ENCODE measurements around the gene HES5. TPM values are rescaled to one million over a fixed set of nuclear protein-coding genes. Genes with fewer than 3 reads are reported as not detected.

The HES5 gene
- total and polyA plus RNA-seq, 2 of the 13 experiments (the other 11 are each of a cell fraction or from before 2014, with no cell fraction given), result not detected

DNA sequence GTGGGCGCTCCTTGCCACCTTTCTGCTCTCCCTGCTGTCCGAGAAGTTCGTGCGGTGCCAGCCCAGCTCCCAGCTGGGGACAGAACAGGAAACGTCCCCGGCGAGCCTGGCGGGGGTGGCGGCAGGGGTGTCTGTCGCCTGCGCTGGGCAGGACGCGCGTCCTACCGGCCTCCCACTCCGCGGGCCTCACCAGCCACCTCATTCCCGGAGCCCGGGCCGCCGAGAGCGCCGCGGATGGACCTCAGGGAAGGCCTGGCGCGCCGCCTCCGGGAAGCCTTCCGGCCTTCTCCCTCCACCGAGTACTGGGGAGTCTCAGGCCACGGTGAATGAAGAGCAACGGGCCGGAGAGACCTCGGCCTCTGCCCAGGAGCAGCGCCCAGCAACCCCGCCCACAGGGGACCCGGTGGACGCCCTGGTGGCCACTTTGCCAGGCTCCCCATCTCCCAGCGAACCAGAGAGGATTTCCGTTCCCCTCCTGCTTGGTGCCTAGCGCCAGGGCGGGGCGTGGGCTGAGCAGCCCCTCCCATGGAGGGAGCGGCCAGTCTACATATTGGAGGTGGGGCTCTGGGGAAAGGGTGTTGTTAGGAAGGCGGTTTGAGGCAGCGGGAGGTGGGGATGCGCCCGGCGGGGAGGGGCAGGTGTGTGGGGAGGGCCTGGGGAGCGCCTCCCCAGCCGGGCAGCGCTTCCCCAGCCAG is 16.6 kb upstream of the HES5 start (continued):
- TF ChIP-seq RBM39 (IDR thresholded peaks at IDR 0.05; ENCODE audit: low read depth, low read length, poor library complexity, severe bottlenecking) (peak; percentile 30), SYNCRIP (IDR thresholded peaks at IDR 0.05; ENCODE audit: insufficient read depth, low read depth, low read length) (no peak), TMF1 (CRISPR knock-in tag; IDR thresholded peaks at IDR 0.05; ENCODE audit: low read depth) (no peak), ZNF709 (CRISPR knock-in tag; IDR thresholded peaks at IDR 0.05) (peak; percentile 86), HNRNPL (IDR thresholded peaks at IDR 0.05; ENCODE audit: low read depth, low read length) (no peak), ZNF782 (CRISPR knock-in tag; IDR thresholded peaks at IDR 0.05; ENCODE audit: borderline replicate concordance) (no peak)
- TF ChIP-seq, protein P1, sequence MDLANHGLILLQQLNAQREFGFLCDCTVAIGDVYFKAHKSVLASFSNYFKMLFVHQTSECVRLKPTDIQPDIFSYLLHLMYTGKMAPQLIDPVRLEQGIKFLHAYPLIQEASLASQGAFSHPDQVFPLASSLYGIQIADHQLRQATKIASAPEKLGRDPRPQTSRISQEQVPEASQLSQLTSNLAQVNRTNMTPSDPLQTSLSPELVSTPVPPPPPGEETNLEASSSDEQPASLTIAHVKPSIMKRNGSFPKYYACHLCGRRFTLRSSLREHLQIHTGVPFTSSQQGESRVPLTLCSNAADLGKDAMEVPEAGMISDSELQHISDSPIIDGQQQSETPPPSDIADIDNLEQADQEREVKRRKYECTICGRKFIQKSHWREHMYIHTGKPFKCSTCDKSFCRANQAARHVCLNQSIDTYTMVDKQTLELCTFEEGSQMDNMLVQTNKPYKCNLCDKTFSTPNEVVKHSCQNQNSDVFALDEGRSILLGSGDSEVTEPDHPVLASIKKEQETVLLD (CRISPR knock-in tag; IDR thresholded peaks at IDR 0.05; ENCODE audit: low read depth), result peak; percentile 49; the same call in 1 of the 2 replicates
- TF ChIP-seq, protein P2, sequence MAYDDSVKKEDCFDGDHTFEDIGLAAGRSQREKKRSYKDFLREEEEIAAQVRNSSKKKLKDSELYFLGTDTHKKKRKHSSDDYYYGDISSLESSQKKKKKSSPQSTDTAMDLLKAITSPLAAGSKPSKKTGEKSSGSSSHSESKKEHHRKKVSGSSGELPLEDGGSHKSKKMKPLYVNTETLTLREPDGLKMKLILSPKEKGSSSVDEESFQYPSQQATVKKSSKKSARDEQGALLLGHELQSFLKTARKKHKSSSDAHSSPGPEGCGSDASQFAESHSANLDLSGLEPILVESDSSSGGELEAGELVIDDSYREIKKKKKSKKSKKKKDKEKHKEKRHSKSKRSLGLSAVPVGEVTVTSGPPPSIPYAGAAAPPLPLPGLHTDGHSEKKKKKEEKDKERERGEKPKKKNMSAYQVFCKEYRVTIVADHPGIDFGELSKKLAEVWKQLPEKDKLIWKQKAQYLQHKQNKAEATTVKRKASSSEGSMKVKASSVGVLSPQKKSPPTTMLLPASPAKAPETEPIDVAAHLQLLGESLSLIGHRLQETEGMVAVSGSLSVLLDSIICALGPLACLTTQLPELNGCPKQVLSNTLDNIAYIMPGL (CRISPR knock-in tag; IDR thresholded peaks at IDR 0.05; ENCODE audit: borderline replicate concordance in 1 of 2, low read depth in 1 of 2), result peak in 1 of 2 experiments; percentile 54; a peak in 1 of 4 replicates
- TF ChIP-seq, protein P3, sequence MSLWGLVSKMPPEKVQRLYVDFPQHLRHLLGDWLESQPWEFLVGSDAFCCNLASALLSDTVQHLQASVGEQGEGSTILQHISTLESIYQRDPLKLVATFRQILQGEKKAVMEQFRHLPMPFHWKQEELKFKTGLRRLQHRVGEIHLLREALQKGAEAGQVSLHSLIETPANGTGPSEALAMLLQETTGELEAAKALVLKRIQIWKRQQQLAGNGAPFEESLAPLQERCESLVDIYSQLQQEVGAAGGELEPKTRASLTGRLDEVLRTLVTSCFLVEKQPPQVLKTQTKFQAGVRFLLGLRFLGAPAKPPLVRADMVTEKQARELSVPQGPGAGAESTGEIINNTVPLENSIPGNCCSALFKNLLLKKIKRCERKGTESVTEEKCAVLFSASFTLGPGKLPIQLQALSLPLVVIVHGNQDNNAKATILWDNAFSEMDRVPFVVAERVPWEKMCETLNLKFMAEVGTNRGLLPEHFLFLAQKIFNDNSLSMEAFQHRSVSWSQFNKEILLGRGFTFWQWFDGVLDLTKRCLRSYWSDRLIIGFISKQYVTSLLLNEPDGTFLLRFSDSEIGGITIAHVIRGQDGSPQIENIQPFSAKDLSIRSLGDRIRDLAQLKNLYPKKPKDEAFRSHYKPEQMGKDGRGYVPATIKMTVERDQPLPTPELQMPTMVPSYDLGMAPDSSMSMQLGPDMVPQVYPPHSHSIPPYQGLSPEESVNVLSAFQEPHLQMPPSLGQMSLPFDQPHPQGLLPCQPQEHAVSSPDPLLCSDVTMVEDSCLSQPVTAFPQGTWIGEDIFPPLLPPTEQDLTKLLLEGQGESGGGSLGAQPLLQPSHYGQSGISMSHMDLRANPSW (CRISPR knock-in tag; IDR thresholded peaks at IDR 0.05; ENCODE audit: borderline replicate concordance), result no peak
- TF ChIP-seq, protein P4, sequence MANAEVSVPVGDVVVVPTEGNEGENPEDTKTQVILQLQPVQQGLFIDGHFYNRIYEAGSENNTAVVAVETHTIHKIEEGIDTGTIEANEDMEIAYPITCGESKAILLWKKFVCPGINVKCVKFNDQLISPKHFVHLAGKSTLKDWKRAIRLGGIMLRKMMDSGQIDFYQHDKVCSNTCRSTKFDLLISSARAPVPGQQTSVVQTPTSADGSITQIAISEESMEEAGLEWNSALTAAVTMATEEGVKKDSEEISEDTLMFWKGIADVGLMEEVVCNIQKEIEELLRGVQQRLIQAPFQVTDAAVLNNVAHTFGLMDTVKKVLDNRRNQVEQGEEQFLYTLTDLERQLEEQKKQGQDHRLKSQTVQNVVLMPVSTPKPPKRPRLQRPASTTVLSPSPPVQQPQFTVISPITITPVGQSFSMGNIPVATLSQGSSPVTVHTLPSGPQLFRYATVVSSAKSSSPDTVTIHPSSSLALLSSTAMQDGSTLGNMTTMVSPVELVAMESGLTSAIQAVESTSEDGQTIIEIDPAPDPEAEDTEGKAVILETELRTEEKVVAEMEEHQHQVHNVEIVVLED (CRISPR knock-in tag; IDR thresholded peaks at IDR 0.05; ENCODE audit: borderline replicate concordance), result 0 out of 2 replicates have a peak, but pooled peaks have one; percentile 36
- TF ChIP-seq, protein P5, sequence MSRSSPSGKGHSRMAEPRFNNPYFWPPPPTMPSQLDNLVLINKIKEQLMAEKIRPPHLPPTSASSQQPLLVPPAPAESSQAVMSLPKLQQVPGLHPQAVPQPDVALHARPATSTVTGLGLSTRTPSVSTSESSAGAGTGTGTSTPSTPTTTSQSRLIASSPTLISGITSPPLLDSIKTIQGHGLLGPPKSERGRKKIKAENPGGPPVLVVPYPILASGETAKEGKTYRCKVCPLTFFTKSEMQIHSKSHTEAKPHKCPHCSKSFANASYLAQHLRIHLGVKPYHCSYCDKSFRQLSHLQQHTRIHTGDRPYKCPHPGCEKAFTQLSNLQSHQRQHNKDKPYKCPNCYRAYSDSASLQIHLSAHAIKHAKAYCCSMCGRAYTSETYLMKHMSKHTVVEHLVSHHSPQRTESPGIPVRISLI (CRISPR knock-in tag; IDR thresholded peaks at IDR 0.05; ENCODE audit: borderline replicate concordance), result no peak
- TF ChIP-seq, protein P6, sequence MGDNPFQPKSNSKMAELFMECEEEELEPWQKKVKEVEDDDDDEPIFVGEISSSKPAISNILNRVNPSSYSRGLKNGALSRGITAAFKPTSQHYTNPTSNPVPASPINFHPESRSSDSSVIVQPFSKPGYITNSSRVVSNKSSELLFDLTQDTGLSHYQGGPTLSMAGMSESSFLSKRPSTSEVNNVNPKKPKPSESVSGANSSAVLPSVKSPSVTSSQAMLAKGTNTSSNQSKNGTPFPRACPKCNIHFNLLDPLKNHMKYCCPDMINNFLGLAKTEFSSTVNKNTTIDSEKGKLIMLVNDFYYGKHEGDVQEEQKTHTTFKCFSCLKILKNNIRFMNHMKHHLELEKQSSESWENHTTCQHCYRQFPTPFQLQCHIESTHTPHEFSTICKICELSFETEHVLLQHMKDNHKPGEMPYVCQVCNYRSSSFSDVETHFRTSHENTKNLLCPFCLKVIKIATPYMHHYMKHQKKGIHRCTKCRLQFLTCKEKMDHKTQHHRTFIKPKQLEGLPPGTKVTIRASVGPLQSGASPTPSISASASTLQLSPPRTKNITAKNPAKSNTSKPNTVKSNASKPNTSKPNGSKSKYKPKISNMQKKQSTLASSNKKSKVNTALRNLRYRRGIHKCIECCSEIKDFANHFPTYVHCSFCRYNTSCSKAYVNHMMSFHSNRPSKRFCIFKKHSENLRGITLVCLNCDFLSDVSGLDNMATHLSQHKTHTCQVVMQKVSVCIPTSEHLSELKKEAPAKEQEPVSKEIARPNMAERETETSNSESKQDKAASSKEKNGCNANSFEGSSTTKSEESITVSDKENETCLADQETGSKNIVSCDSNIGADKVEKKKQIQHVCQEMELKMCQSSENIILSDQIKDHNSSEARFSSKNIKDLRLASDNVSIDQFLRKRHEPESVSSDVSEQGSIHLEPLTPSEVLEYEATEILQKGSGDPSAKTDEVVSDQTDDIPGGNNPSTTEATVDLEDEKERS (CRISPR knock-in tag; IDR thresholded peaks at IDR 0.05), result no peak
- TF ChIP-seq, protein P7, sequence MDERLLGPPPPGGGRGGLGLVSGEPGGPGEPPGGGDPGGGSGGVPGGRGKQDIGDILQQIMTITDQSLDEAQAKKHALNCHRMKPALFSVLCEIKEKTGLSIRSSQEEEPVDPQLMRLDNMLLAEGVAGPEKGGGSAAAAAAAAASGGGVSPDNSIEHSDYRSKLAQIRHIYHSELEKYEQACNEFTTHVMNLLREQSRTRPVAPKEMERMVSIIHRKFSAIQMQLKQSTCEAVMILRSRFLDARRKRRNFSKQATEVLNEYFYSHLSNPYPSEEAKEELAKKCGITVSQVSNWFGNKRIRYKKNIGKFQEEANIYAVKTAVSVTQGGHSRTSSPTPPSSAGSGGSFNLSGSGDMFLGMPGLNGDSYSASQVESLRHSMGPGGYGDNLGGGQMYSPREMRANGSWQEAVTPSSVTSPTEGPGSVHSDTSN (CRISPR knock-in tag; IDR thresholded peaks at IDR 0.05), result no peak

Measured in HepG2 (cell line).